ENCODE measurements around the gene PGF.

- no peak for TF ChIP-seq POLR2A (IDR thresholded peaks at IDR 0.05)
- TF ChIP-seq, protein P1, sequence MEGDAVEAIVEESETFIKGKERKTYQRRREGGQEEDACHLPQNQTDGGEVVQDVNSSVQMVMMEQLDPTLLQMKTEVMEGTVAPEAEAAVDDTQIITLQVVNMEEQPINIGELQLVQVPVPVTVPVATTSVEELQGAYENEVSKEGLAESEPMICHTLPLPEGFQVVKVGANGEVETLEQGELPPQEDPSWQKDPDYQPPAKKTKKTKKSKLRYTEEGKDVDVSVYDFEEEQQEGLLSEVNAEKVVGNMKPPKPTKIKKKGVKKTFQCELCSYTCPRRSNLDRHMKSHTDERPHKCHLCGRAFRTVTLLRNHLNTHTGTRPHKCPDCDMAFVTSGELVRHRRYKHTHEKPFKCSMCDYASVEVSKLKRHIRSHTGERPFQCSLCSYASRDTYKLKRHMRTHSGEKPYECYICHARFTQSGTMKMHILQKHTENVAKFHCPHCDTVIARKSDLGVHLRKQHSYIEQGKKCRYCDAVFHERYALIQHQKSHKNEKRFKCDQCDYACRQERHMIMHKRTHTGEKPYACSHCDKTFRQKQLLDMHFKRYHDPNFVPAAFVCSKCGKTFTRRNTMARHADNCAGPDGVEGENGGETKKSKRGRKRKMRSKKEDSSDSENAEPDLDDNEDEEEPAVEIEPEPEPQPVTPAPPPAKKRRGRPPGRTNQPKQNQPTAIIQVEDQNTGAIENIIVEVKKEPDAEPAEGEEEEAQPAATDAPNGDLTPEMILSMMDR (IDR thresholded peaks at IDR 0.05): no peak
These were observed 44.8 kb downstream of the PGF start for GRCh38 chr14:74910556-74910955.
